HG03103 (cell line): ENCODE measurements around the gene CACNA1C.

ENCODE experiments used
- ATAC-seq: cut with Tn5 transposase; IDR thresholded peaks from one replicate; pipeline ENCODE4 v1.9.1; 2021; ENCODE audit warnings: low read depth; ENCODE audit not compliant: unreplicated experiment

The CACNA1C gene

DNA sequence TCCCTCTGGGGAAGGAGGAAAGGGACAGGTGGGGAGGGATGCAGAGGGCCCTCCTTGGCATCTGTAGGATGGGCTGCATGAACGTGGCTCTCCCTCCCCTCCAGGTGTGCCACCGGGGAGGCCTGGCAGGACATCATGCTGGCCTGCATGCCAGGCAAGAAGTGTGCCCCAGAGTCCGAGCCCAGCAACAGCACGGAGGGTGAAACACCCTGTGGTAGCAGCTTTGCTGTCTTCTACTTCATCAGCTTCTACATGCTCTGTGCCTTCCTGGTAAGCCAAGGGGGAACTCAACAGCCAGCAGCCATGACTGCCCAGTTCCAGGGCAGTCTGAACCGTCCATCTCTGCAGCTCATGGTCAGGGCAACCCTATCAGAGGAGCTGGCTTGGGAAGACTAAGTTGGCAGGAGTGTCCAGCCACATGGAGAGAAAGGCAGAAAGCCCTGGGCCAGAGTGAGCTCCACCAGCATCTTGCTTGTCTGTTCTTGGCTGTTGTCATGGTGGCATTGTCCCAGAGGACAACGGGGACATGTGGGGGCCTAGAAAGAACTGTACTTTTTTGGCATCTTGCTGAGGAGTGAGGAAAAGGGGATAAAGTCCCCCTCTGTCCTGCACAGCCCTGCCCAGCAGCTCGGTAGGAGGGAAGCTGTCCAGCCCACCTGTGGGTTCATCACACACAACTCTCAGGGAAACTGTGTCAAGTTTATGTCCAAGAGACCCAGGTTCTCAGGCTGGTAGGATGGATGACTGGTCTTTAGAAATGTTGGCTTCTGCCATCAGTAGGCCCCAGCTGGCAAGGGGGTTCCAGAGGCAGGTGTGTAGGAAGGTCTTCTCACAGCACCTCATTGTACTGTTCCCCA lies 612.2 kb downstream of the CACNA1C start:
- ATAC-seq: no peak

GRCh38 chr12:2666411-2666810 lies 613.6 kb downstream of the CACNA1C start:
- ATAC-seq: no peak

- no peak for ATAC-seq
These were observed 614.1 kb downstream of the CACNA1C start for GRCh38 chr12:2666846-2667245.

- no peak for ATAC-seq
These were observed 615.1 kb downstream of the CACNA1C start for GRCh38 chr12:2667716-2668440.

DNA sequence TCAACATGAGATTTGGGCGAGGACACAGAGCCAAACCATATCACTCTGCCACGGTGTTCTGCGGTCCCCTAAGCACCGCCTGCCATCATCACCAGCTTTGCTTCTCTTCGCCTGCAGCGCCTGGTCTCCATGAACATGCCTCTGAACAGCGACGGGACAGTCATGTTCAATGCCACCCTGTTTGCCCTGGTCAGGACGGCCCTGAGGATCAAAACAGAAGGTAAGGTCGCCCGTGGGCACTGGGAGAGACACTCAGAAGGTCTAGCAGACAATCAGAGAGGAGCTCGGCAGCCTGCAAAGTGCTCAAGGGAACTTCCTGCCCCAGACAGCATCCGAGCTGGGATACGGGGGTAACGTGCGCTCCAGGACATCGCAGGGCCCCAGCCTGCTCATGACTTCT lies 616.0 kb downstream of the CACNA1C start:
- ATAC-seq: no peak

DNA sequence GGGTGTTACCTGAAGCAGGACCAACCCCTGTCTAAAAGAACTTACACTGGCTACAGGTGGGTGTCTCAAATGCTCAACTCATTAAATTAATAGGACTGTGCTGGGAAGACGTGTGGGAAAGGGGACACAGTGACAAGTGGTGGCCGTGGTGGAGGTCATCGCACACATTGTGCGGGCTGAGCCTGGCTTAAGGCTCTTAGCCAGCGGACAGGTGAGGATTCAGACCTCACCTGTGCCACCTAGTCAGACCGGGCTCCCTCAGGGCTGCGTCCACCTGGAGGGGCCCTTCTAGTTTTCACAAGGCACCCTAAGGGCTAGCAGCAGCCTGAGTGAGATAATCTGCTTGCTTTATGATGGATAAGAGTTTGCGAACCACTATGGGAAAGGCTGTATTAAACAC lies 616.8 kb downstream of the CACNA1C start:
- no peak for ATAC-seq

GRCh38 chr12:2672863-2673262 lies 620.1 kb downstream of the CACNA1C start:
- ATAC-seq: no peak

- no peak for ATAC-seq
These were observed 621.4 kb downstream of the CACNA1C start for GRCh38 chr12:2673966-2674810.

DNA sequence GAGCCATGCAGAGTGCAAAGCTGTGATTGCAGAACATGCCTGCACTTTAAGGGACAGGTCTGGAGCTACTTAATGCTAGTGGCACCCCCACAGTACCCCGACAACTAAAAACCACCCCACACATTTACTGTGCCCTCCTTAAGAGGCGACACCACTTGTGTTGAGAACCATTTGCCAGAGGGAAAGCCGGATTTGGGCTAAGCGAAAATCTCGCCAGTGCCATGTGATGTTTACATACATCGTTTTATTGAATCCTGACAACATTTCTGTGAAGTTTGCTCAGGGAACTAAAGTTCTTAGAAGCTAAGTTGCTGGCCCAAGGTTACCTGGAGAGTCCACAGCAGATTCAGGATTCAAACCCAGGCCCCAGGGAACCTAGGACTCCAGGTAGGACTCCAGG lies 623.0 kb downstream of the CACNA1C start:
- ATAC-seq: no peak

- no peak for ATAC-seq
These were observed 624.5 kb downstream of the CACNA1C start for GRCh38 chr12:2677142-2677880.

GRCh38 chr12:2678426-2678825 lies 625.6 kb downstream of the CACNA1C start:
- no peak for ATAC-seq

DNA sequence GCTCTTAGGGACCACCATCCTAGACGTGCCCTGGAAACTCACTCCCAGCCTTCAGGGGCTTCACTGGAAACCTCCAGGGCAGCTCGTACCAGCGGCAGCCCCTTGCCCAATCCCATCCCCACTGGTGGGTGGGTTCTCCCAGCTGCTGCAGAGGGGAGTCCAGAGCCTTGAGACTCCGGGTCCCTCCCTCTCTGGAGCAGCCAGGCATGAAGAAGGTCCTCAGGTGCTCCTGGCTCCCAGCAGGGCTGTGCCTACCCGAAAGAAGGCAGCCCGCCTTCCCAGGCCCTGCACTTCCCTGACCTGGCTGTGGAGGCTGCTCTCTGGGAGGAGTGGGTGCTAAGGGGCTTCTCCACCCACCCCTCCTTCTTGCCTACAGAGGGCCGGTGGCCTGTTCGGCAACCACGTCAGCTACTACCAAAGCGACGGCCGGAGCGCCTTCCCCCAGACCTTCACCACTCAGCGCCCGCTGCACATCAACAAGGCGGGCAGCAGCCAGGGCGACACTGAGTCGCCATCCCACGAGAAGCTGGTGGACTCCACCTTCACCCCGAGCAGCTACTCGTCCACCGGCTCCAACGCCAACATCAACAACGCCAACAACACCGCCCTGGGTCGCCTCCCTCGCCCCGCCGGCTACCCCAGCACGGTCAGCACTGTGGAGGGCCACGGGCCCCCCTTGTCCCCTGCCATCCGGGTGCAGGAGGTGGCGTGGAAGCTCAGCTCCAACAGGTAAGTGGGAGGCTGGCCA lies 626.5 kb downstream of the CACNA1C start:
- ATAC-seq: no peak

DNA sequence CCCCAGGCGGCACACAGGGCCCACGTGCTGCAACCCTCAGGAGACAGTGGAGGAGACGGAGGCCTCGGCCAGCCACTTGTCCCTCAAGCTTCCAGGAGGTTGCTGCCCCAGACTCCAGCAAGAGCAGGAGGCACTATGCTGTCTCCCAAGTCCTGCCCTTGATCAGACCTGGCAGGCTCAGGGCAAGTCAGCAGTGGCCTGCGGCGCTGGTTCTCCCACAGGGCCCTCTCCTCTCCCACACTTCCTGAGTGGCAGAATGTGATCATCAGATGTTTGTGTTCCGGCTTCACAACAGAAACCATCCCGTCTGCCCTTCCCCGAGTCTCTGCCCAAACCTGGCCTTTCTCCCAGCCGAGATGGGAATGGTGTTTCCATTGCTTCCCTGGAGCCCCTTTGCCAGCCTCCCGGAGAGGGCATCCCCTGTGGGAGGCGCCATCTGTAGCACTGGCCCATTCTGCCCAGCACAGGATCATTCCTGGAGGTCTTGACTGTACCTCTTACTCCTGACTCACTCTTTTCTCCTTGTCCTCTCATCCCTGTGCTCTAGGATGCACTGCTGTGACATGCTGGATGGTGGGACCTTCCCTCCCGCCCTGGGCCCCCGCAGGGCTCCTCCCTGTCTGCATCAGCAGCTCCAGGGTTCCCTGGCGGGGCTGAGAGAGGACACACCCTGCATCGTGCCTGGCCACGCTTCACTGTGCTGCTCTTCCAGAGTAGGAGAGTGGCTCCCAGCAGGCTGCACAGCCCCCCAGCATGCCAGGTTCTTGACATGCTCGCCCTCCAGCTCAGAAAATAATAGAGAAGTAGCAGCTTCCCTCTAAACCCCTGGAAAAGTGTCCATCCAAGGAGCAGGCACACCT lies 627.3 kb downstream of the CACNA1C start:
- ATAC-seq: no peak

GRCh38 chr12:2680676-2681039 lies 627.9 kb downstream of the CACNA1C start:
- ATAC-seq: no peak

DNA sequence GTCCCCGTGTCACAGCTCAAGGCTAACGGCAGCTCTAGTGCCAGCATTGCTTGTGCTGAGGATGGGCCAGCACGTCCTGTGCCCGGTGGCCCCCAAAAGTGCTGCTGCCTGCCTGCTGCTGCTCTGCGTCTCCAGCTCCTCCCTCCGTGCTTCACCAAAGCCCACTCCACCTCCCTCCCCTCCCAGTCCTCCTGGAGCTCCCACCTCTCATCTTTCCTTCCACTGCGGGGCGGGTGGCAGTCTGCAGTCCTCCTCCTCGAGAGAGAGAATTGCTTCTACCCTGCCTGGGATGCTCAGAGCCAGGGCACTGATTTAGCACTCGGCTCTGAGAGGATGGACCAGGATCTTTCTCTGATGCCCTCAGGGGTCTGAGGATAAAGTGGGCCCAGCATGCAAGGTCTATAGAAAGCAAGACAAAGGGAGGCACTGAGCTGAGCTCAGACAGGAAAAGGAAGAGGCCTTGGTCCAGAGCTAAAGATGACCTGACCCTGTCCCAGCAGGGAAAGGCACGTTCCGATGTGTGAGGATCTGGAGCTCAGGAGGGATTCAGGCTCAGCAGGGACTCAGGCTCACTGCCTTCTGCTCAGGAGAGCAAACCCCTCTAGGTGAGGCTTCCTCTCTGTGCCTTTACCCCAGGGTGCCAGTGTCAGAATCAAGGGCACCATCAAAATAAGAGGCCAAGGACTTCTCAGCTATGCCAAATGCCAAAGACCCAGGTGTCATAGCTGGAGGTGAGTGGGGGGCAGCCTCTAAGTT lies 628.8 kb downstream of the CACNA1C start:
- no peak for ATAC-seq

DNA sequence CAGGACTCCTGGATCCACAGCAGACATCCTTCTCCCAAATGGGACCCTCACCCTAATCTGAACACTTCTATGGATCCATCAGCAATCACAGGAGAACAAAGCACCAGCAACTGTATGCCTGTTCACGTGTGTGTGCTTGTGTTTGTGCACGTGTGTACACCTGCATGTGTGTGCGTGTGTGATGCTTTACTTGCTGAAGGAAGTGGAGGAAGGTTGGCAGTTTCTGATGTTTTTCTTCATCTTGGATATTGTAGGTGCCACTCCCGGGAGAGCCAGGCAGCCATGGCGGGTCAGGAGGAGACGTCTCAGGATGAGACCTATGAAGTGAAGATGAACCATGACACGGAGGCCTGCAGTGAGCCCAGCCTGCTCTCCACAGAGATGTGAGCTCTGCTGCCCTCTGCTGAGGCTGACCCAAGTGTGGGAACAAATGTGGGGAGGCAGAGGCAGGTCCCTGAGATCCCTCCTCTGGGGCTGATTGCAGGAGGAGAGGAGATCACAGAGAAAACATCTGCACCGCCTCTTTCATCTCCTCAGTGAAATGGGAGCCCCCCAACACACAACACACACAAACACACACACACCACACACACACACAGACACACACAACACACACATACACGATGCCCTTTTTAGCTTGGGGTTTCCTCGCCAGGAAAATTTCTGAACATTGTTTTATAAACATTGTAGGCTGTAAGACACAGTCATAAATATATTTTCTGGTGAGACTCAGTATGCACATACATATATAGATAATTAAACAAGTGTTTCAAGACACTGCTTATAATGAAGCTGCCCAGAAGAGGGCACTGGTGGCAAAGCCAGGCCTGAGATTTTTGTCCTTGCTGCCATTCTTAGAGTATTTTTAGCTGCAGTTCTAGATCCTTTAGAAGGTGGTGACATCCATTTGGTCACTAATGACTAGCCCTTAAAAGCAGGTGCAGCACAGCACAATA lies 629.8 kb downstream of the CACNA1C start:
- ATAC-seq: no peak
